ENCODE data around the gene ARVCF.

Gene ARVCF

GRCh38 chr22:20016734-20017621 lies at the start of gene ARVCF:
TSS of gene ARVCF (minus strand) at chr22:20016823. CDS start at chr22:19990794, 26,029 bp downstream.
- peak; percentile 94 for DNase-seq

- DNase-seq = no peak
Observed at GRCh38 chr22:20065896-20066616, 49.4 kb upstream of the ARVCF start.

GRCh38 chr22:20064545-20065262 lies 48.1 kb upstream of the ARVCF start:
- no peak for DNase-seq

- no peak for DNase-seq
Observed at GRCh38 chr22:20064140-20064480, 47.5 kb upstream of the ARVCF start.

GRCh38 chr22:20063271-20064139 lies 46.9 kb upstream of the ARVCF start:
- no peak for DNase-seq

- DNase-seq = no peak
Observed at GRCh38 chr22:20062766-20063083, 46.1 kb upstream of the ARVCF start.

- DNase-seq = no peak
Observed at GRCh38 chr22:20062043-20062765, 45.6 kb upstream of the ARVCF start.

- DNase-seq = no peak
Observed at GRCh38 chr22:20061481-20061861, 44.8 kb upstream of the ARVCF start.

- no peak for DNase-seq
Observed at GRCh38 chr22:20060700-20061480, 44.3 kb upstream of the ARVCF start.

- no peak for DNase-seq
Observed at GRCh38 chr22:20058989-20059770, 42.6 kb upstream of the ARVCF start.

- no peak for DNase-seq
Observed at GRCh38 chr22:20057596-20058268, 41.1 kb upstream of the ARVCF start.

GRCh38 chr22:20056696-20057386 lies 40.2 kb upstream of the ARVCF start:
- no peak for DNase-seq

GRCh38 chr22:20056161-20056560 lies 39.5 kb upstream of the ARVCF start:
- no peak for DNase-seq

GRCh38 chr22:20055654-20056053 lies 39.0 kb upstream of the ARVCF start:
- no peak for DNase-seq

GRCh38 chr22:20055144-20055543 lies 38.5 kb upstream of the ARVCF start:
- no peak for DNase-seq

GRCh38 chr22:20054485-20054884 lies 37.9 kb upstream of the ARVCF start:
- DNase-seq = no peak

GRCh38 chr22:20054034-20054427 lies 37.4 kb upstream of the ARVCF start:
- no peak for DNase-seq

- DNase-seq = no peak
Observed at GRCh38 chr22:20053407-20054033, 36.9 kb upstream of the ARVCF start.
